WI38 (cell line): ENCODE data around the gene TTBK2.

Source experiments
- H3K4me3 ChIP-seq: 2 replicates; pipeline ENCODE4 v1.5.1; 2011; ENCODE audit warnings: low read depth, mild to moderate bottlenecking, control low read depth, low read length
- TF ChIP-seq, protein P1 (sequence below): IDR thresholded peaks from 2 replicates; pipeline ENCODE4 v1.5.1; 2012; ENCODE audit warnings: low read depth, mild to moderate bottlenecking, control low read depth, low read length

The TTBK2 gene

DNA sequence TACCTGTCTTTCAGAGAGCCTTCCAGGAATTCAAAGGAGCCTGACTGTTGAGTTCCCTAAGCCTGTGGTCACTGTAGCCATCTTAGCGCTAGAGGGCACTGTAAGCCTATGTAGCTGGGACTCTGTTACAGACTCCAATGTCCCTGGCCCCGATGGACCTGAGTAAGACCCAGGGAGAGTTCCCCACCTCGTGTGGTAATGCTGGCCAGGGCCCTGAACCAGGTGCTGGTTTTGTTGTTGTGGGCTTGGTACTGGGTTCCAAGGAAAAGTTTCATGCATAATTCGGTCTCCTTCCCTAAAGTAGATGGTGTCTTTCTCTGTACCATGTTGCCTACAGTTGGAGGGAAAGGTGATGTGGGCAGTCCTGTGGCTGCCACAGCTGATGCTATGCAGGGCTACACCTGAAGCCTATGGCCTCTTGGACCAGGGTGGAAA is 216.1 kb downstream of the TTBK2 start:
- TF ChIP-seq, protein P1, sequence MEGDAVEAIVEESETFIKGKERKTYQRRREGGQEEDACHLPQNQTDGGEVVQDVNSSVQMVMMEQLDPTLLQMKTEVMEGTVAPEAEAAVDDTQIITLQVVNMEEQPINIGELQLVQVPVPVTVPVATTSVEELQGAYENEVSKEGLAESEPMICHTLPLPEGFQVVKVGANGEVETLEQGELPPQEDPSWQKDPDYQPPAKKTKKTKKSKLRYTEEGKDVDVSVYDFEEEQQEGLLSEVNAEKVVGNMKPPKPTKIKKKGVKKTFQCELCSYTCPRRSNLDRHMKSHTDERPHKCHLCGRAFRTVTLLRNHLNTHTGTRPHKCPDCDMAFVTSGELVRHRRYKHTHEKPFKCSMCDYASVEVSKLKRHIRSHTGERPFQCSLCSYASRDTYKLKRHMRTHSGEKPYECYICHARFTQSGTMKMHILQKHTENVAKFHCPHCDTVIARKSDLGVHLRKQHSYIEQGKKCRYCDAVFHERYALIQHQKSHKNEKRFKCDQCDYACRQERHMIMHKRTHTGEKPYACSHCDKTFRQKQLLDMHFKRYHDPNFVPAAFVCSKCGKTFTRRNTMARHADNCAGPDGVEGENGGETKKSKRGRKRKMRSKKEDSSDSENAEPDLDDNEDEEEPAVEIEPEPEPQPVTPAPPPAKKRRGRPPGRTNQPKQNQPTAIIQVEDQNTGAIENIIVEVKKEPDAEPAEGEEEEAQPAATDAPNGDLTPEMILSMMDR = peak; percentile 60
- no peak overlapping the region for H3K4me3 ChIP-seq

DNA sequence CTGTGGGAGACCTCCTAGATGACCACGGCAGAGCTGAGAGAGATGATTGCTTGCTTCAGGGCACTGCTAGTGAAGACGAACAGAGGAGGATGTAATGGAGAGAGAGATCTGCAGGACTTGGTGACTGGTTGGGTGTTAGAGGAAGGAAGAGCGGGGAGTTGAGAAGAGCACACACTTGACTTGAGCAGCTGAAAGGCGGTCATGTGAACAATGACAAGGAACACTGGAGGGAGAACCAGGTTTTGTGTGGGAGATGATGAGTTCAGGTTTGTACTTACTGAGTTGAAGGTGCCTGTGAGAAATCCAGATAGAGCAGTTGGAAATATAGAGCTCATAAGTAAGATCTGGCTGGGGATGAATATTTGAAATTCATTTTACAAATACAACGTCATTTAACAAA is 224.0 kb downstream of the TTBK2 start:
- no peak overlapping the region for H3K4me3 ChIP-seq
- TF ChIP-seq, protein P1 = no peak

DNA sequence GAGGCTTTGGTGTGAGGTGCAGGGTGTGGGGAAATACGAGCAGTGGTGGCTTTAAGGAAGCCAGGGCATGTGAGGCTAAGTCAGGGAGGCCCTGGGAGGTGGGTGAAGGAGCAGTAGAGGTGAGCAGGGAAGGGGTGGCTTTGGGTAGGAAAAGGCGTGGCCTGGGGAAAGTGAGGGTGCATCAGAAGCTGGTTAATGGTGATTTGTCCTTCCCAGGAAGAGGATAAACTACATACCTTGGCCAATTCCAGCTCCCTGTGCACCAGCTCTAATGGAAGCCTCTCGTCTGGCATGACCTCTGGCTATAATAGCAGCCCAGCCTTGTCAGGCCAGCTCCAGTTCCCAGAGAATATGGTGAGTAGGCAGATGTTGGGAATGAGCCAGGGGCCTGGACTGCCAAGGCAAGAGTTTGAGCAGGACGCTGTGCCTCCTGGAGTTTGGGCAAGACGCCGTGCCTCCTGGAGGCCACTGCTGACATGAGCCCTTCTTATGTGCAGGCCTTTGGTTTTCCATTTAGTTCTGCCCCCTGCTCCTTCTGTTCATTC is 225.0 kb downstream of the TTBK2 start:
- no peak overlapping the region for H3K4me3 ChIP-seq
- TF ChIP-seq, protein P1 = no peak

DNA sequence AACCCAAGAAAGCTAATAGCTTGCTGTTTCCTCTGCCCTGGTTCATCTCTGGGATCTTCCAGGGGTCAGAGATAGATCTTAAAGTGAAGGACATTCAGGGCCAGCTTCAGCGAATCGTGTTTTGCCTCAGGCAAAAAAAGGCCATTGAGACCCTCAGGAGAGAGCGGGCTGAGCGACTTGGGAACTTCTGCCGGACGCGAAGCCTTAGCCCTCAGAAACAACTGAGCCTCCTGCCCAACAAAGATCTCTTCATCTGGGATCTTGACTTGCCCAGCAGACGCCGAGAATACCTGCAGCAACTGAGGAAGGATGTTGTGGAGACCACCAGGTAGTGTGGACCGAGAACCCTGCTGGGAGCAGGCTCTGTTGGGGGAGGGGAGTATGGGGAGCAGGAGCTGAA is 226.2 kb downstream of the TTBK2 start:
- H3K4me3 ChIP-seq = no peak overlapping the region
- TF ChIP-seq, protein P1 = no peak

DNA sequence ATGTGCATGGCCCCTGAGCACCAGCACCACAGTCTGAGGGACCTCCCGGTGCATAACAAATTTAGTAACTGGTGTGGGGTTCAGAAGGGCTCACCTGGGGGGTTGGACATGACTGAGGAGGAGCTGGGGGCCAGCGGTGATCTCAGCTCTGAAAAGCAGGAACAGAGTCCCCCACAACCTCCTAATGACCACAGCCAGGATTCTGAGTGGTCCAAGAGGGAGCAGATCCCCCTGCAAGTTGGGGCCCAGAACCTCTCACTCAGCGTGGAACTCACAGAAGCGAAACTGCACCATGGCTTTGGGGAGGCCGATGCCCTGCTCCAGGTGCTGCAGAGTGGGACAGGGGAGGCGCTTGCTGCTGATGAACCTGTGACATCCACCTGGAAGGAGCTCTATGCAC is 226.6 kb downstream of the TTBK2 start:
- TF ChIP-seq, protein P1 = no peak
- no peak overlapping the region for H3K4me3 ChIP-seq

DNA sequence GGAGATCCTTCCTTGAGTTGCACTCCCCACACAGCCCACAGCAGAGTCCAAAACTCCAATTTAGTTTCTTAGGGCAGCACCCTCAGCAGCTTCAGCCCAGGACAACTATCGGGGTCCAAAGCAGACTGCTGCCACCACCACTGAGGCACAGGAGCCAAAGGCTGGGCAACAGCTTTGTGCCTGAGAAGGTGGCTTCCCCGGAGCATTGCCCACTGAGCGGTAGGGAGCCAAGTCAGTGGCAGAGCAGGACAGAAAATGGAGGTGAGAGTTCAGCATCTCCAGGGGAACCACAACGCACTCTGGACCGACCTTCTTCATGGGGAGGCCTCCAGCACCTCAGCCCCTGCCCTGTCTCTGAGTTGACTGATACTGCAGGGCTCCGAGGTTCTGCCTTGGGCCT is 227.1 kb downstream of the TTBK2 start:
- TF ChIP-seq, protein P1 = no peak
- no peak overlapping the region for H3K4me3 ChIP-seq

DNA sequence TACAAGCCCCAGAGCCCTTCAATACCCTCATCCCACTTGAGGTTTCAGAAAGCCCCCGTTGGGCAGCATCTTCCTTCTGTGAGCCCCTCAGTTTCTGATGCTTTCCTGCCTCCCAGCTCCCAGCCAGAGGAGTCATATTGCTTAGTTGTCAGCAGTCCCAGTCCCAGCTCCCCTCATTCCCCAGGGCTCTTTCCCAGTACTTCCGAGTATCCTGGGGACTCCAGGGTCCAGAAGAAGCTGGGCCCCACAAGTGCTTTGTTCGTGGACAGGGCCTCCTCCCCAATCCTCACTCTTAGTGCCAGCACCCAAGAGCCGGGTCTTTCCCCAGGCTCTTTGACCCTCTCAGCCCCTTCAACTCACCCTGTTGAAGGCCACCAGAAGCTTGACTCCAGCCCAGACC is 227.6 kb downstream of the TTBK2 start:
- TF ChIP-seq, protein P1 = no peak
- H3K4me3 ChIP-seq = no peak overlapping the region
